ENCODE results near the gene ATP2A3.

DNA sequence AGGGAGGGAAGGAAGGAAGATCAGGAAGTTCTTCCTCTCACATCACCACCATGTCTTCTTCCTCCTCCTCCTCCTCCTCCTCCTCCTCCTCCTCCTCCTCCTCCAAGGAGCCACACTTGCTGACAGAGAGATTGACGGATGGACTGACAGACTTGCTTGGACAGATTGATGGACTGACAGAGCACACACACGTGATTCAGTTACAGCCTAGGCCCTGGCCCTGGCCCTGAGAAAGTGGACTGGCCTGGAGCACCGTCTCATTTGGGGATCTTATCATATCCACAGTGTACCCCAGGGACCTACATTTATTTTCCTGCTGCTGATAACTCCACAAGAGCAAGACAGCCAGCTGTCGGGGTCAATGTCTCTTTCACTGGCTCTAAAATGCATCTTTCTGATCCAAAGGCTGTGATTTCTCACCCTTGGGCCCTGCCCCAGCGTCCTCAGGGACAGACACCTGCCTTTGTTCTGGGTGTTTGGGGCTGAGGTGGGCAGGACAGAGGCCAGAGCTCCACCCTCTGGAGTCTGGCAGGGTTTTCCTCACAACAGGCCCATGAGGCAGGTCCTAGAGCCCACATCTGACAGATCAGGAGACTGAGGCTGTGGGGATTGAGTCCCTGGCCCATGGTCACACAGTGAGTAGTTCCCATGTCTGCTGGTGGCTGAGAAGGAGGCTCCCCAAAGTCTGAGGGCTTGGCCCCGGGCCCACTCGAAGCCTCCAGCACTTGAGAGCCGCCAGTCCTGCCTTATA is 45.7 kb downstream of the ATP2A3 start:
- TF ChIP-seq, protein P1, sequence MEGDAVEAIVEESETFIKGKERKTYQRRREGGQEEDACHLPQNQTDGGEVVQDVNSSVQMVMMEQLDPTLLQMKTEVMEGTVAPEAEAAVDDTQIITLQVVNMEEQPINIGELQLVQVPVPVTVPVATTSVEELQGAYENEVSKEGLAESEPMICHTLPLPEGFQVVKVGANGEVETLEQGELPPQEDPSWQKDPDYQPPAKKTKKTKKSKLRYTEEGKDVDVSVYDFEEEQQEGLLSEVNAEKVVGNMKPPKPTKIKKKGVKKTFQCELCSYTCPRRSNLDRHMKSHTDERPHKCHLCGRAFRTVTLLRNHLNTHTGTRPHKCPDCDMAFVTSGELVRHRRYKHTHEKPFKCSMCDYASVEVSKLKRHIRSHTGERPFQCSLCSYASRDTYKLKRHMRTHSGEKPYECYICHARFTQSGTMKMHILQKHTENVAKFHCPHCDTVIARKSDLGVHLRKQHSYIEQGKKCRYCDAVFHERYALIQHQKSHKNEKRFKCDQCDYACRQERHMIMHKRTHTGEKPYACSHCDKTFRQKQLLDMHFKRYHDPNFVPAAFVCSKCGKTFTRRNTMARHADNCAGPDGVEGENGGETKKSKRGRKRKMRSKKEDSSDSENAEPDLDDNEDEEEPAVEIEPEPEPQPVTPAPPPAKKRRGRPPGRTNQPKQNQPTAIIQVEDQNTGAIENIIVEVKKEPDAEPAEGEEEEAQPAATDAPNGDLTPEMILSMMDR (IDR thresholded peaks at IDR 0.05 in 8 of 11, conservative IDR thresholded peaks at IDR 0.05 in 3 of 11), result no peak
- TF ChIP-seq POLR2AphosphoS5 (IDR thresholded peaks at IDR 0.05) (no peak), POLR2A (IDR thresholded peaks at IDR 0.05) (no peak)
